Mucosa of descending colon (tissue), 3 donors: ENCODE data around the gene CDS2. TPM values are rescaled to one million over a fixed set of nuclear protein-coding genes. Genes with fewer than 3 reads are reported as not detected.
A peak's percentile ranks its signal among the peaks of the same experiment; 100 is the strongest.

Experiments
- ATAC-seq: fragments of 200-7000 bp; cut with Tn5 transposase; one replicate; pipeline ENCODE4 v1.9.1; 2020; ENCODE audit warnings: mild to moderate bottlenecking, moderate library complexity
- DNase-seq, 3 donors: peaks; one replicate each; pipeline ENCODE4 v3.0.0-alpha.2; 2020
- H3K36me3 ChIP-seq: fragments of 200-600 bp; one replicate; pipeline ENCODE4 v1.8.0; 2021; ENCODE audit warnings: low read depth, mild to moderate bottlenecking
- H3K4me1 ChIP-seq: fragments of 200-600 bp; one replicate; pipeline ENCODE4 v1.8.0; 2021; ENCODE audit warnings: low read depth, mild to moderate bottlenecking
- H3K4me3 ChIP-seq: fragments of 200-600 bp; one replicate; pipeline ENCODE4 v1.8.0; 2021; ENCODE audit warnings: mild to moderate bottlenecking
- H3K9me3 ChIP-seq: fragments of 200-600 bp; one replicate; pipeline ENCODE4 v1.8.0; 2021; ENCODE audit warnings: mild to moderate bottlenecking
- CTCF ChIP-seq: fragments of 200-600 bp; IDR thresholded peaks from one replicate; pipeline ENCODE4 v1.8.0; 2022; ENCODE audit warnings: antibody characterized with exemption, mild to moderate bottlenecking
- intact Hi-C, 2 donors: fragments of 100-400 bp; cut with DNase I in 1 of 2; cut with micrococcal nuclease in 1 of 2; formaldehyde crosslinking; loops; one replicate each; pipeline versions ENCODE4 v1.11.0 to v1.11.1; 2022; cut with DNase I, micrococcal nuclease
- total RNA-seq, 3 donors: library from RNA; stranded (reverse); fragmentation: NEBNext Ultra II Directional in 2 of 3; extraction: Animal tissue kit (Norgen Biotek cat#: 25700) in 2 of 3; gene quantifications; one replicate each; pipeline versions ENCODE4 v1.2.1 to v1.2.4, GENCODE V29; 2021 to 2023
- donor health status: DM: no; HTN: no; CAD: no; lungs with moderate emphysema.
- donor health status: DM: no; HTN: no; CAD: no.
- donor health status: DM: no; HTN: yes; CAD: no.

The CDS2 gene
- total RNA-seq, 3 donors from 2014 or later: 37.9 to 59.5 (median 39.6) TPM

- Histone ChIP-seq H3K9me3 (no peaks in the 10 kb centered on the region), H3K4me1 (peaks cover 7% of the 10 kb centered on the region), H3K36me3 (no peaks in the 10 kb centered on the region), H3K4me3 (no peak overlapping the region)
- ATAC-seq (no peak), DNase-seq (no peak)
- no peak for TF ChIP-seq CTCF
- intact Hi-C loops: no loop called here
Observed at GRCh38 chr20:5180933-5181332, 54.1 kb downstream of the CDS2 start.

- DNase-seq (no peak), ATAC-seq (peak; percentile 83)
- Histone ChIP-seq H3K4me1 (peaks cover 7% of the 10 kb centered on the region), H3K9me3 (no peaks in the 10 kb centered on the region), H3K36me3 (no peaks in the 10 kb centered on the region), H3K4me3 (no peak overlapping the region)
- intact Hi-C loops: no loop called here
- TF ChIP-seq CTCF: no peak
Observed at GRCh38 chr20:5181492-5181891, 54.7 kb downstream of the CDS2 start.

- H3K9me3 ChIP-seq: no peaks in the 10 kb centered on the region
- no peak for DNase-seq
- peaks cover 7% of the 10 kb centered on the region for H3K4me1 ChIP-seq
- intact Hi-C loops: no loop called here
- peak; percentile 41 for ATAC-seq
- TF ChIP-seq CTCF: no peak
- H3K36me3 ChIP-seq: no peaks in the 10 kb centered on the region
- H3K4me3 ChIP-seq: no peak overlapping the region
Observed at GRCh38 chr20:5181958-5182357, 55.1 kb downstream of the CDS2 start.

- no peak for ATAC-seq
- Histone ChIP-seq H3K9me3 (no peaks in the 10 kb centered on the region), H3K4me1 (peaks cover 7% of the 10 kb centered on the region), H3K4me3 (no peak overlapping the region), H3K36me3 (no peaks in the 10 kb centered on the region)
- TF ChIP-seq CTCF: no peak
- no peak for DNase-seq
- intact Hi-C loops: no loop called here
Observed at GRCh38 chr20:5182615-5183254, 55.9 kb downstream of the CDS2 start.

- no peaks in the 10 kb centered on the region for H3K36me3 ChIP-seq
- no peak for ATAC-seq
- intact Hi-C loops: no loop called here
Observed at GRCh38 chr20:5183731-5184474, 57.1 kb downstream of the CDS2 start.

More at GRCh38 chr20:5183731-5184474, 57.1 kb downstream of the CDS2 start:
- no peak overlapping the region for H3K4me3 ChIP-seq
- TF ChIP-seq CTCF: no peak
- H3K9me3 ChIP-seq: no peaks in the 10 kb centered on the region
- DNase-seq: no peak
- peaks cover 7% of the 10 kb centered on the region for H3K4me1 ChIP-seq
